ENCODE results near the gene IDS.

The IDS gene

DNA sequence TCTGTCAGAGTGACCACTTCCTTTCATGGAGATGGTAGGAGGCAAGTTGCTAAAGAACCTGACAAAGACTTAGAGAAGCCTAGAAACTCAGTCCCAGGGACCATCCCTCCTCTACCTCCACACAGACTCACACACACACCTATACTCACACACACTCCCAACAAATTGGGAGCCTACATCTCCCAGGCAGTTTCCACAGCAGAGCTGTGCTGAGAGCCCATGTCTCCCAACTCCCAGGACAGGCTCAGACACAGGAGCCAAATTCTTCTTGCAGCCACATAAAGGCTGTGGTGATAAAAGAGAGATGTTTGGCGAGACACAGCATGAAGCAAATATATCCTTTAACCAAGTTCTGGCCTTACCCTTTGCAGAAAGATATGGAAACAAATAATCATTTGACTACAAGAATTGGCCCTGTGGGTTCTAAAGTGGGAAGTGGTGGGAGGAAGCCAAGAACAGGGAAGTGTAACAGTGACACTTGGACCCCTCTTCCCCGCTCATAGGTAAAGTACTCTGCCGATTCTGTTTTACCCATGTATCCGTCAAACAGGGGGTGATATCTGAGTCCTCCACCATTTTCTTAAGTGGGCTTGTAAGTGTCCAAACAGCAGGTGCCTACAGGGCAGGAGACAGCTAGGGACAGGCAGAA is 11.0 kb upstream of the IDS start:
- no peaks in the 10 kb centered on the region for H3K27me3 ChIP-seq (replicated peaks; ENCODE audit: insufficient read depth, low read length)
- no peaks in the 10 kb centered on the region for H3K9me3 ChIP-seq (replicated peaks; ENCODE audit: insufficient read depth, low read length)
- no peaks in the 10 kb centered on the region for H3K36me3 ChIP-seq (replicated peaks; ENCODE audit: insufficient read depth, low read length)
- H3K9ac ChIP-seq (ENCODE audit: low read length): no peak overlapping the region
- H3K79me2 ChIP-seq (ENCODE audit: low read length): no peaks in the 10 kb centered on the region
- H2AFZ ChIP-seq (ENCODE audit: low read length): no peak overlapping the region
- no peaks in the 10 kb centered on the region for H3F3A ChIP-seq (ENCODE audit: insufficient read depth, low read length)
- H3K4me1 ChIP-seq (ENCODE audit: low read length): peaks cover 23% of the 10 kb centered on the region
- no peaks in the 10 kb centered on the region for H4K20me1 ChIP-seq (ENCODE audit: insufficient read depth, low read length)
- DNase-seq: no peak
- no peak overlapping the region for H3K4me3 ChIP-seq (ENCODE audit: low read length)
- no peak overlapping the region for H3K27ac ChIP-seq (ENCODE audit: low read length)
- H3K4me2 ChIP-seq (ENCODE audit: low read depth, low read length): no peak overlapping the region
- TF ChIP-seq EZH2 (optimal IDR thresholded peaks at IDR 0.05; ENCODE audit: low read depth, low read length) (no peak), EZH2phosphoT487 (IDR thresholded peaks at IDR 0.05; ENCODE audit: low read length) (no peak)
- TF ChIP-seq, protein P1, sequence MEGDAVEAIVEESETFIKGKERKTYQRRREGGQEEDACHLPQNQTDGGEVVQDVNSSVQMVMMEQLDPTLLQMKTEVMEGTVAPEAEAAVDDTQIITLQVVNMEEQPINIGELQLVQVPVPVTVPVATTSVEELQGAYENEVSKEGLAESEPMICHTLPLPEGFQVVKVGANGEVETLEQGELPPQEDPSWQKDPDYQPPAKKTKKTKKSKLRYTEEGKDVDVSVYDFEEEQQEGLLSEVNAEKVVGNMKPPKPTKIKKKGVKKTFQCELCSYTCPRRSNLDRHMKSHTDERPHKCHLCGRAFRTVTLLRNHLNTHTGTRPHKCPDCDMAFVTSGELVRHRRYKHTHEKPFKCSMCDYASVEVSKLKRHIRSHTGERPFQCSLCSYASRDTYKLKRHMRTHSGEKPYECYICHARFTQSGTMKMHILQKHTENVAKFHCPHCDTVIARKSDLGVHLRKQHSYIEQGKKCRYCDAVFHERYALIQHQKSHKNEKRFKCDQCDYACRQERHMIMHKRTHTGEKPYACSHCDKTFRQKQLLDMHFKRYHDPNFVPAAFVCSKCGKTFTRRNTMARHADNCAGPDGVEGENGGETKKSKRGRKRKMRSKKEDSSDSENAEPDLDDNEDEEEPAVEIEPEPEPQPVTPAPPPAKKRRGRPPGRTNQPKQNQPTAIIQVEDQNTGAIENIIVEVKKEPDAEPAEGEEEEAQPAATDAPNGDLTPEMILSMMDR (IDR thresholded peaks at IDR 0.05; ENCODE audit: low read length): no peak
- no peaks in the 10 kb centered on the region for H3K9me2 ChIP-seq (replicated peaks; ENCODE audit: insufficient read depth, low read length)

DNA sequence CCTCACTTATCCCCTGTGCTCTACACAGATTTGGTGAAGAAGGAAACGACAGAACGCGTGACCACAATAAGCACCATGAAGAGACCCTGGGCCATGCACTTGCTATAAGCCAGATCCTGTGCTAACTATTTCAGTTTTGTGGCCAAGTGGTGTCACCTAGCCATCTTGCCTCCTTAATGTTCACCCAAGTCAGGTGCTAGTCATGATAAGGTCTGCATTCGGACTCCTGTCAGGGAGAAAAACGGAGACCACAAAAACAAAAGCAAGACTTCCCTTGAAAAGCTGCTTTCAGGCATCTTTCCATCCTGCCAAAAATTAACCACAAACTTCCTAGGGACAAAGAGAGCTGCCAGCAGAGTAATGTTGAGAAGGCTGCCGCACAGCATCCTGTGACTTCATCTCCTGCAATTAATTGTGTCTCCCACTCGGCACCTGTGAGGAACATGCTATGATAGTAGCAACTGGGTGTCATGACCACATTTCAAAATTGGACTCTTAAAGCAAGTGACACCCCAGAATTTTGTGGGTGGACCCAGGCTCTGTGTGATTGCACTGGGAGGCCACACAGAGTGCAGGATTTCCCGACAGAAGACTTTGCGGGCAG is 8.8 kb upstream of the IDS start:
- Histone ChIP-seq H3K36me3 (replicated peaks; ENCODE audit: insufficient read depth, low read length) (no peaks in the 10 kb centered on the region), H2AFZ (ENCODE audit: low read length) (no peak overlapping the region), H4K20me1 (ENCODE audit: insufficient read depth, low read length) (no peaks in the 10 kb centered on the region), H3K4me3 (ENCODE audit: low read length) (no peak overlapping the region), H3K9me2 (replicated peaks; ENCODE audit: insufficient read depth, low read length) (no peaks in the 10 kb centered on the region), H3K79me2 (ENCODE audit: low read length) (no peaks in the 10 kb centered on the region), H3K27ac (ENCODE audit: low read length) (no peak overlapping the region), H3K4me1 (ENCODE audit: low read length) (peaks cover 23% of the 10 kb centered on the region), H3K9me3 (replicated peaks; ENCODE audit: insufficient read depth, low read length) (no peaks in the 10 kb centered on the region), H3K4me2 (ENCODE audit: low read depth, low read length) (no peak overlapping the region), H3F3A (ENCODE audit: insufficient read depth, low read length) (no peaks in the 10 kb centered on the region), H3K9ac (ENCODE audit: low read length) (no peak overlapping the region), H3K27me3 (replicated peaks; ENCODE audit: insufficient read depth, low read length) (no peaks in the 10 kb centered on the region)
- DNase-seq: no peak
- TF ChIP-seq EZH2phosphoT487 (IDR thresholded peaks at IDR 0.05; ENCODE audit: low read length) (no peak), EZH2 (optimal IDR thresholded peaks at IDR 0.05; ENCODE audit: low read depth, low read length) (no peak)
- TF ChIP-seq, protein P1 (IDR thresholded peaks at IDR 0.05; ENCODE audit: low read length): no peak

DNA sequence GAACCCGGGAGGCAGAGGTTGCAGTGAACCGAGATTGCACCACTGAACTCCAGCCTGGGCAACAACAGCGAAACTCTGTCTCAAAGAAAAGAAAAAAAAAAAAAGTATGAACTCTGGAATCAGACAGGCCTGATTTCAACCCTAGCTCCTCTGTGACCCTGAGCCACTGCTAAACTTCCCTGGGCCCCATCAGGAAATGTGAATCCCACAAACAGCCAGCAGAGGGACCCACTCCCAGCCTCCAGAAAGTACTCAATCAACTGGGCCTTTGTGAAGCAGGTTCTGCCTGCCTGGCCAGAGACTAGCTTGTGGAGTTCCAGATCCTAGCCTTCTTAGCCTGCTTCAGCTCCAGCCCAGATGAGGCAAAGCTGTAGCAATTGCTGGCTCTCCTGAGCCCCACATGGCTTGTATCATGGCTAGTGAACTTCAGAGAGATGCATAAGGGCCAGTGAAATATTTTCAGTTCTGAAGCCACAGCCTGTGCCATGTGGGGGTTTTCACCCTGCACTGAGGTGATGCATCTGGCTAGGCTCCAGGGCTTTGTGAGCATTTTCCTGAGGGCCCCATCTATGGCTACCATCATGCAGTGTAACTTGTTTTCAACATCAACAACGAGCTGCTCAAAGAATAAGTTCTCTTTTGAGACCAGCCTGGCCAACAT is 7.2 kb upstream of the IDS start:
- H3K4me2 ChIP-seq (ENCODE audit: low read depth, low read length): peak overlapping the region; percentile 39; the same call in 1 of the 2 replicates
- H3K9ac ChIP-seq (ENCODE audit: low read length): no peak overlapping the region; the same call in 1 of the 2 replicates
- H2AFZ ChIP-seq (ENCODE audit: low read length): peak overlapping the region; percentile 7; the same call in 1 of the 2 replicates

More for the DNA sequence above, 7.2 kb upstream of the IDS start:
- Histone ChIP-seq H3K9me3 (replicated peaks; ENCODE audit: insufficient read depth, low read length) (no peaks in the 10 kb centered on the region), H3K79me2 (ENCODE audit: low read length) (no peaks in the 10 kb centered on the region), H3K4me3 (ENCODE audit: low read length) (no peak overlapping the region), H3K9me2 (replicated peaks; ENCODE audit: insufficient read depth, low read length) (no peaks in the 10 kb centered on the region), H3K27ac (ENCODE audit: low read length) (peak overlapping the region; percentile 24; the same call in 1 of the 2 replicates), H3F3A (ENCODE audit: insufficient read depth, low read length) (no peaks in the 10 kb centered on the region), H3K36me3 (replicated peaks; ENCODE audit: insufficient read depth, low read length) (no peaks in the 10 kb centered on the region), H3K4me1 (ENCODE audit: low read length) (peaks cover 18% of the 10 kb centered on the region), H3K27me3 (replicated peaks; ENCODE audit: insufficient read depth, low read length) (no peaks in the 10 kb centered on the region), H4K20me1 (ENCODE audit: insufficient read depth, low read length) (no peaks in the 10 kb centered on the region)
- DNase-seq: peak; percentile 50
- TF ChIP-seq EZH2 (optimal IDR thresholded peaks at IDR 0.05; ENCODE audit: low read depth, low read length): no peak
- no peak for TF ChIP-seq EZH2phosphoT487 (IDR thresholded peaks at IDR 0.05; ENCODE audit: low read length)
- TF ChIP-seq, protein P1 (IDR thresholded peaks at IDR 0.05; ENCODE audit: low read length): peak; percentile 61
